HG03457 (cell line): ENCODE results near the gene PDZD8.

ENCODE experiments used
- ATAC-seq: cut with Tn5 transposase; IDR thresholded peaks from one replicate; pipeline ENCODE4 v1.9.1; 2021; ENCODE audit warnings: moderate number of reproducible peaks; ENCODE audit not compliant: unreplicated experiment

Gene PDZD8

GRCh38 chr10:117352724-117353123 lies 22.5 kb downstream of the PDZD8 start:
- no peak for ATAC-seq

- ATAC-seq = no peak
Observed at GRCh38 chr10:117351996-117352395, 23.2 kb downstream of the PDZD8 start.

- ATAC-seq = no peak
Observed at GRCh38 chr10:117351558-117351957, 23.7 kb downstream of the PDZD8 start.

DNA sequence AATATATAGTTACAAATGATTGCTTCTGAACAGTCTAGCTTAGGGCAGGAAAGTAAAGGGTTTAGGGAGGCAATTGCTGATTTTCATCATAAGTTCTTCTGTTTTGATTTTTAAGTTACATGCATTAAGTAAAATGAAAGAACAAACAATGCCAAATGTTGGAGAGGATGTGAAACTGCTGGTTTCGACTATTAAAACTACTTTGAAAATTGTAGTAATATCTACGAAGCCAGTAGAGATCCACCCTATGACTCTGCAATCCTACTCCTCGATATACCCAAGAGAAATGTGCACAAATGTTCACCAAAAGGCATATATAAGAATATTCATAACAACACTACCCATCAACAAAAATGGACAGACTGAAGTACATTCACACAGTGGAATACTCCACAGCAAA lies 24.3 kb downstream of the PDZD8 start:
- no peak for ATAC-seq

DNA sequence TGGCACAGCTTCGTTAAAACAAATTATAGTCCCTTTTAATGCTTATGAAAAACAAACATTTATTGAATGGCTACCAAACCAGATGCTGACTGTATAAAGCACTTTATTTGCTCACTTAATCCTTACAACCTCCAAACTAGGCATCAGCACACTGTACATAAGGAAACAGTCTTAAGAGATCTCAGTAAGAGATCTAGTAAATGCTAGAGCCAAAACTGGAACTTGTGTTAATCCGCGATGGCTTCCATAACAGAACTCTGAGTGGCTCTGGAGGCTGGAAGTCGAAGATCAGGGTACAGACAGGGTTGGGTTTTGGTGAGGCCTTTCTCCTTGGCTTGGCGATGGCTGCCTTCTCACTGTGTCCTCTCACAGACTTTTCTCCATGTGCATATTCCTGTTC lies 27.0 kb downstream of the PDZD8 start:
- ATAC-seq = no peak

DNA sequence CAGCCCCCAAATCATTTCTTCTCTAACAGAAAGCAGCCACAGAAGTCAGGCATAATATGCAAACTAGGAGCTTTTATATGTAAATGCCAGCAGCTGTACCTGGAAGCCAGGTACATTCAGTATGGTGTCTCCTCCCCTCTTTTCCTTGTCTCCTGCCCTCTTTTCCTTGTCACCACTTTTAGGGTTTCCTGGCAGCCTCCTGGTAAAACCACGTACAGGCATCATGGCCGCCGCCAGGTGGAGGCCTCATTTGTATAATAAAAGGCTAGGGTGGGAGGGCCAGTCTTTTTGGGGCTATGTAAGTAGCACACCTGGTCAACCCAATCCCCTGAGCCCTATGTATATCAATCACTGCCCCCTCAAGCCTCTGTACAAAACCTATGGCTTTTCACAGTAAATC lies 28.7 kb downstream of the PDZD8 start:
- no peak for ATAC-seq

GRCh38 chr10:117345143-117345542 lies 30.1 kb downstream of the PDZD8 start:
- no peak for ATAC-seq

- no peak for ATAC-seq
Observed at GRCh38 chr10:117342641-117343040, 32.6 kb downstream of the PDZD8 start.

- ATAC-seq = no peak
Observed at GRCh38 chr10:117341061-117341460, 34.2 kb downstream of the PDZD8 start.

GRCh38 chr10:117339979-117340378 lies 35.3 kb downstream of the PDZD8 start:
- no peak for ATAC-seq

- no peak for ATAC-seq
Observed at GRCh38 chr10:117339578-117339977, 35.7 kb downstream of the PDZD8 start.

- no peak for ATAC-seq
Observed at GRCh38 chr10:117334926-117335325, 40.3 kb downstream of the PDZD8 start.

DNA sequence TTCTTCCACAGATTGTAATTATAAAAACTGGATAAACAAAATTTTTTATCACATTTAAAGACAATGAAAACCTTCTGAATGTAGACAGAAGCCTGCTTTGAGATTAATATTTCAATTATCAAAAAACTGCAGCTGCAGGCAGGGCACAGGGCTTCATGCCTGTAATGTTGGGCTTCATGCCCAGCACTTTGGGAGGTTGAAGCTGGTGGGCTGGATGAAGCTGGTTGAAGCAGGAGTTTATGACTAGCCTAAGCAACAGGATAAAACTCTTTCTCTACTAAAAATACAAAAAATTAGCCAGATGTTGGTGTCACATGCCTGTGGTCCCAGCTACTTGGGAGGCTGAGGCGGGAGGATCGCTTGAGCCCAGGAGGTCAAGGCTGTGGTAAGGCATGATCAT lies 41.2 kb downstream of the PDZD8 start:
- no peak for ATAC-seq

- no peak for ATAC-seq
Observed at GRCh38 chr10:117327262-117327661, 48.0 kb downstream of the PDZD8 start.

DNA sequence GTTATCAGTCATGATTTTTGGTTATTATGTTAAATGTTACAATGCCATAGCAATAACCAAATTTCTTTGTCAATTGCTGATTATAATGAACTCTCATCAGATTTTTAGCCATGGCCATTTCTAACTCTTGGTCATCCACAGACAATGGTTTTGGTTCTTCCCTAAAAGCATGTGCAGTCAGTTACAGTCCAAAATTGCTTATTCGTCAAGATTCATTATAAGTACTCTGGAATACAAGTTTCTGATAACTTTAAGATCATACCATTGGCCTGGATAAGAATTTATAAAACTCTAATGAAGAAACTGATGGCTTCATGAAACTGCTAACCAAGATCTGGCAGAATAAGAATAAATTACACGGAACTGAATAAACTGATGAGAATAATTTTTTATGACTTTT lies 50.9 kb downstream of the PDZD8 start:
- ATAC-seq = no peak

- no peak for ATAC-seq
Observed at GRCh38 chr10:117322260-117322659, 53.0 kb downstream of the PDZD8 start.

- no peak for ATAC-seq
Observed at GRCh38 chr10:117320050-117320665, 55.1 kb downstream of the PDZD8 start.

GRCh38 chr10:117318909-117319308 lies 56.3 kb downstream of the PDZD8 start:
- ATAC-seq = no peak

- no peak for ATAC-seq
Observed at GRCh38 chr10:117316701-117317100, 58.5 kb downstream of the PDZD8 start.

GRCh38 chr10:117313641-117314040 lies 61.6 kb downstream of the PDZD8 start:
- ATAC-seq = no peak

- no peak for ATAC-seq
Observed at GRCh38 chr10:117312430-117312829, 62.8 kb downstream of the PDZD8 start.

DNA sequence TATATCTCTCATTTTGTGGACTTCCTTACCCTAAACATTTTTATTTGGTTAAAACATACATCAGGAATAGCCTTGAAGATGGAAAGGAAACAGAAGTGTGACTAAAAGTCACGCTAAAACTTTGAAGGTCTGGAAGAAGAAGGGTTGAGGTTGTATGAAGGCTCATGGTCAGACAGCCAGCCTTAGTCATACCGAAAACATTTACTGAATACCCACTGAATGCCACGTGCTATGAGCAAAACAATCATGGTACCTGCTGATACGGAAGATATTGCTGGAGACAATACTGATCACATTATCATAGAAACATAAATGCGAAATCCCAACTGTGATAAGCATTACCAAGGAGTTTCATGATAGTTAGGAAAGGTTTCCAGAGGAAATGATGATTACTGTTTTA lies 64.0 kb downstream of the PDZD8 start:
- ATAC-seq = no peak

DNA sequence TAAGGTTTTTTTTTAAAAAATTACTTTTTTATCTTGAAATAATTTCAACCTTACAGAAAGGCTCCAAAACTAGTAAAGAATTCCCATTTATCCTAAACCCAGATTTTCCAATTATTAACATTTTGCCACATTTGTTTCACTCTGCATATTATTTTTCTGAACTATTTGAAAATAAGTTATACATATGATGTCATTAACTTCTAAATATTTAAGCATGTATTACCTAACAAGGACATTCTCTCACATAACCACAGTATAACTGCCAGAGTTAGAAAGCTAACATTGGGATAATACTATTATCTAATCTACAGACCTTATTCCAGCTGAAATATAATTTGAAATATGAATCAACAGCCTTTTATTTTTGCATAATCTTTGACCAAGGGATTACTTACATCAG lies 68.6 kb downstream of the PDZD8 start:
- ATAC-seq = no peak
